GM18951 (cell line): Measurements from ENCODE around the gene DISC1.

Experiments
- POLR2A ChIP-seq: IDR thresholded peaks from 4 replicates; pipeline ENCODE4 v1.6.1; 2011; ENCODE audit warnings: mild to moderate bottlenecking; ENCODE audit not compliant: insufficient read length, insufficient read depth; ENCODE audit errors: extremely low read depth
- in situ Hi-C: fragments of 300-500 bp; cut with MboI; formaldehyde crosslinking; loops from one replicate; pipeline ENCODE4 v1.12.0; 2022; ENCODE audit warnings: low sequenced_read_pairs, mixed read lengths, inconsistent platforms; ENCODE audit not compliant: unreplicated experiment

DISC1 gene

GRCh38 chr1:231786126-231786525 lies 159.5 kb downstream of the DISC1 start:
- TF ChIP-seq POLR2A, result no peak
- in situ Hi-C loops, result no loop called here

- in situ Hi-C loops, result no loop called here
- no peak for TF ChIP-seq POLR2A
Measured at GRCh38 chr1:231792634-231793033, 166.0 kb downstream of the DISC1 start.

GRCh38 chr1:231793893-231794292 lies 167.3 kb downstream of the DISC1 start:
- TF ChIP-seq POLR2A, result no peak
- in situ Hi-C loops, result no loop called here

GRCh38 chr1:231796141-231796540 lies 169.6 kb downstream of the DISC1 start:
- TF ChIP-seq POLR2A, result no peak

GRCh38 chr1:231799363-231799986 lies 172.9 kb downstream of the DISC1 start:
- in situ Hi-C loops, result no loop called here
- no peak for TF ChIP-seq POLR2A

More at GRCh38 chr1:231796141-231796540, 169.6 kb downstream of the DISC1 start:
- in situ Hi-C loops, result no loop called here

GRCh38 chr1:231800108-231800507 lies 173.5 kb downstream of the DISC1 start:
- in situ Hi-C loops, result no loop called here
- TF ChIP-seq POLR2A, result no peak

GRCh38 chr1:231801042-231801585 lies 174.5 kb downstream of the DISC1 start:
- TF ChIP-seq POLR2A, result no peak
- in situ Hi-C loops, result no loop called here

- no peak for TF ChIP-seq POLR2A
- in situ Hi-C loops, result no loop called here
Measured at GRCh38 chr1:231803353-231803752, 176.8 kb downstream of the DISC1 start.

- in situ Hi-C loops, result no loop called here
- no peak for TF ChIP-seq POLR2A
Measured at GRCh38 chr1:231806623-231807495, 180.3 kb downstream of the DISC1 start.

GRCh38 chr1:231807541-231807940 lies 181.0 kb downstream of the DISC1 start:
- in situ Hi-C loops, result no loop called here
- TF ChIP-seq POLR2A, result no peak

- in situ Hi-C loops, result no loop called here
- no peak for TF ChIP-seq POLR2A
Measured at GRCh38 chr1:231808116-231808515, 181.5 kb downstream of the DISC1 start.

- in situ Hi-C loops, result no loop called here
- TF ChIP-seq POLR2A, result no peak
Measured at GRCh38 chr1:231808990-231809389, 182.4 kb downstream of the DISC1 start.

GRCh38 chr1:231810415-231810814 lies 183.8 kb downstream of the DISC1 start:
- TF ChIP-seq POLR2A, result no peak
- in situ Hi-C loops, result no loop called here

- no peak for TF ChIP-seq POLR2A
- in situ Hi-C loops, result no loop called here
Measured at GRCh38 chr1:231814021-231814420, 187.4 kb downstream of the DISC1 start.
